DOHH2 (cell line): Measurements from ENCODE around the gene TSPAN17.

Experiments
- H3F3A ChIP-seq: fragments of 200-600 bp; sonication (generic), shearing (Covaris generic); 2 replicates; pipeline ENCODE4 v1.6.0; 2016; ENCODE audit warnings: antibody characterized with exemption, mild to moderate bottlenecking; ENCODE audit not compliant: control insufficient read depth, insufficient read depth
- H3K27ac ChIP-seq: fragments of 200-600 bp; sonication (generic); 2 replicates; pipeline ENCODE4 v1.5.1; 2014; ENCODE audit warnings: low read depth, mild to moderate bottlenecking, low read length, moderate library complexity
- H3K27me3 ChIP-seq: fragments of 200-600 bp; sonication (generic); 2 replicates; pipeline ENCODE4 v1.6.1; 2014; ENCODE audit warnings: mild to moderate bottlenecking, low read length, mixed read lengths; ENCODE audit not compliant: control insufficient read depth
- H3K36me3 ChIP-seq: fragments of 200-600 bp; sonication (generic); 2 replicates; pipeline ENCODE4 v1.6.1; 2014; ENCODE audit warnings: mild to moderate bottlenecking, low read length, moderate library complexity, mixed read lengths; ENCODE audit not compliant: control insufficient read depth
- H3K4me1 ChIP-seq: fragments of 200-600 bp; sonication (generic); 2 replicates; pipeline ENCODE4 v1.6.1; 2014; ENCODE audit warnings: mild to moderate bottlenecking, low read length, mixed read lengths; ENCODE audit not compliant: control insufficient read depth
- H3K4me2 ChIP-seq: fragments of 200-600 bp; sonication (generic); 2 replicates; pipeline ENCODE4 v1.6.0; 2014; ENCODE audit warnings: mild to moderate bottlenecking, low read length, moderate library complexity
- H3K4me3 ChIP-seq: fragments of 200-600 bp; sonication (generic); 2 replicates; pipeline ENCODE4 v1.5.1; 2014; ENCODE audit warnings: mild to moderate bottlenecking, low read length, mixed read lengths
- H3K79me2 ChIP-seq: fragments of 200-600 bp; sonication (generic); 2 replicates; pipeline ENCODE4 v1.6.1; 2014; ENCODE audit warnings: mild to moderate bottlenecking, low read length, mixed read lengths; ENCODE audit not compliant: control insufficient read depth
- H3K9me2 ChIP-seq: fragments of 200-600 bp; sonication (generic); replicated peaks from 2 replicates; pipeline ENCODE4 v1.6.1; 2014; ENCODE audit warnings: mild to moderate bottlenecking, low read length, mixed read lengths; ENCODE audit not compliant: control insufficient read depth
- H3K9me3 ChIP-seq: fragments of 200-600 bp; sonication (generic); 2 replicates; pipeline ENCODE4 v1.6.1; 2014; ENCODE audit warnings: antibody characterized with exemption, low read length, mixed read lengths; ENCODE audit not compliant: control insufficient read depth, insufficient read depth
- H4K20me1 ChIP-seq: fragments of 200-600 bp; sonication (generic); 2 replicates; pipeline ENCODE4 v1.6.0; 2014; ENCODE audit warnings: low read depth, mild to moderate bottlenecking, antibody characterized with exemption, low read length, moderate library complexity; ENCODE audit not compliant: control insufficient read depth, insufficient read depth
- CTCF ChIP-seq: fragments of 200-600 bp; sonication (generic); IDR thresholded peaks from one replicate; pipeline ENCODE4 v1.5.1; 2014; ENCODE audit warnings: antibody characterized with exemption, mild to moderate bottlenecking, low read depth, low read length; ENCODE audit not compliant: poor library complexity, severe bottlenecking
- EZH2phosphoT487 ChIP-seq: fragments of 200-600 bp; sonication (generic); IDR thresholded peaks from 2 replicates; pipeline ENCODE4 v1.6.1; 2017; ENCODE audit warnings: borderline replicate concordance, mild to moderate bottlenecking, antibody characterized with exemption, low read length, moderate library complexity, mixed read lengths

The TSPAN17 gene

GRCh38 chr5:176659512-176659839 is 12.2 kb downstream of the TSPAN17 start:
- Histone ChIP-seq H3F3A (no peaks in the 10 kb centered on the region), H3K27me3 (peaks cover 3% of the 10 kb centered on the region; the same call in 1 of the 2 replicates), H3K4me1 (no peaks in the 10 kb centered on the region), H3K27ac (no peak overlapping the region), H3K36me3 (no peaks in the 10 kb centered on the region), H3K79me2 (no peaks in the 10 kb centered on the region), H3K4me2 (no peak overlapping the region), H3K9me2 (no peaks in the 10 kb centered on the region), H4K20me1 (peaks cover 3% of the 10 kb centered on the region; the same call in 1 of the 2 replicates), H3K9me3 (no peaks in the 10 kb centered on the region), H3K4me3 (no peak overlapping the region)
- no peak for TF ChIP-seq CTCF
- TF ChIP-seq EZH2phosphoT487 = no peak

GRCh38 chr5:176659860-176660461 is 12.7 kb downstream of the TSPAN17 start:
- Histone ChIP-seq H3K79me2 (no peaks in the 10 kb centered on the region), H3K4me1 (no peaks in the 10 kb centered on the region), H3K9me2 (no peaks in the 10 kb centered on the region), H3K4me3 (no peak overlapping the region), H4K20me1 (peaks cover 3% of the 10 kb centered on the region; the same call in 1 of the 2 replicates), H3F3A (no peaks in the 10 kb centered on the region), H3K4me2 (no peak overlapping the region), H3K27me3 (peaks cover 3% of the 10 kb centered on the region; the same call in 1 of the 2 replicates), H3K27ac (no peak overlapping the region), H3K9me3 (no peaks in the 10 kb centered on the region), H3K36me3 (no peaks in the 10 kb centered on the region)
- TF ChIP-seq EZH2phosphoT487 (no peak), CTCF (no peak)

- TF ChIP-seq CTCF = no peak
- no peak for TF ChIP-seq EZH2phosphoT487
- Histone ChIP-seq H3F3A (no peaks in the 10 kb centered on the region), H3K79me2 (no peaks in the 10 kb centered on the region), H3K4me3 (no peak overlapping the region), H3K9me2 (no peaks in the 10 kb centered on the region), H4K20me1 (peaks cover 3% of the 10 kb centered on the region; the same call in 1 of the 2 replicates), H3K27me3 (peaks cover 3% of the 10 kb centered on the region; the same call in 1 of the 2 replicates), H3K4me2 (no peak overlapping the region), H3K4me1 (no peaks in the 10 kb centered on the region), H3K36me3 (no peaks in the 10 kb centered on the region), H3K27ac (no peak overlapping the region), H3K9me3 (no peaks in the 10 kb centered on the region)
Observed at GRCh38 chr5:176660530-176660859, 13.2 kb downstream of the TSPAN17 start.
